ENCODE measurements around the gene SMIM35.
"Not testable (repeated sequence)": the region's sequence is repeated elsewhere in the genome, so short reads cannot be mapped to it uniquely, and the experiment has no call there.

The SMIM35 gene

GRCh38 chr11:117978291-117978910, 108.4 kb downstream of the SMIM35 start:
- not testable (repeated sequence) for DNase-seq

GRCh38 chr11:117977612-117978264, 109.0 kb downstream of the SMIM35 start:
- not testable (repeated sequence) for DNase-seq

- no peak for DNase-seq
Observed at GRCh38 chr11:117977029-117977428, 109.7 kb downstream of the SMIM35 start.

- DNase-seq, result no peak
Observed at GRCh38 chr11:117976445-117976844, 110.3 kb downstream of the SMIM35 start.

- DNase-seq, result no peak
Observed at GRCh38 chr11:117973503-117973860, 113.3 kb downstream of the SMIM35 start.

GRCh38 chr11:117972629-117973502, 113.9 kb downstream of the SMIM35 start:
- no peak for DNase-seq

- DNase-seq, result no peak
Observed at GRCh38 chr11:117972044-117972443, 114.7 kb downstream of the SMIM35 start.

- DNase-seq, result no peak
Observed at GRCh38 chr11:117970400-117971024, 116.3 kb downstream of the SMIM35 start.

- DNase-seq, result no peak
Observed at GRCh38 chr11:117969160-117969991, 117.4 kb downstream of the SMIM35 start.

GRCh38 chr11:117966908-117967307, 119.9 kb downstream of the SMIM35 start:
- DNase-seq, result no peak

- no peak for DNase-seq
Observed at GRCh38 chr11:117962826-117963225, 123.9 kb downstream of the SMIM35 start.

- DNase-seq, result no peak
Observed at GRCh38 chr11:117961896-117962295, 124.9 kb downstream of the SMIM35 start.

- DNase-seq, result no peak
Observed at GRCh38 chr11:117960406-117960805, 126.4 kb downstream of the SMIM35 start.

GRCh38 chr11:117959438-117960149, 127.2 kb downstream of the SMIM35 start:
- DNase-seq, result no peak

- DNase-seq, result no peak
Observed at GRCh38 chr11:117958949-117959348, 127.8 kb downstream of the SMIM35 start.

Data from NCI-H2081 treated with DMSO at 0.1 percent for 48 hours (cell line).